Fibroblast of lung (primary cell): ENCODE results near the gene PLSCR4. TPM values are rescaled to one million over a fixed set of nuclear protein-coding genes. Genes with fewer than 3 reads are reported as not detected.

ENCODE experiments used
- DNase-seq, 2 donors: peaks; one replicate each; pipeline versions ENCODE4 v3.0.0 to v3.0.0-alpha.2; 2010; ENCODE audit warnings: low read depth in 2 of 2
- H2AFZ ChIP-seq: 2 replicates; pipeline ENCODE4 v1.5.1; 2012; ENCODE audit warnings: low read length, control low read depth, inconsistent platforms
- H3K27ac ChIP-seq: 2 replicates; pipeline ENCODE4 v1.5.1; 2011; ENCODE audit warnings: low read length, control low read depth; ENCODE audit not compliant: insufficient read depth
- H3K27me3 ChIP-seq: 2 replicates; pipeline ENCODE4 v1.5.1; 2011; ENCODE audit warnings: mild to moderate bottlenecking, low read length; ENCODE audit not compliant: control insufficient read depth, insufficient read depth
- H3K36me3 ChIP-seq: 2 replicates; pipeline ENCODE4 v1.5.1; 2011; ENCODE audit warnings: low read length; ENCODE audit not compliant: control insufficient read depth, insufficient read depth
- H3K4me1 ChIP-seq: 2 replicates; pipeline ENCODE4 v1.5.1; 2011; ENCODE audit warnings: low read length; ENCODE audit not compliant: control insufficient read depth, insufficient read depth; ENCODE audit errors: extremely low read depth
- H3K4me2 ChIP-seq: 2 replicates; pipeline ENCODE4 v1.5.1; 2011; ENCODE audit warnings: low read length, control low read depth; ENCODE audit not compliant: insufficient read depth; ENCODE audit errors: extremely low read depth
- H3K4me3 ChIP-seq, 4 experiments: fragments of 200-600 bp in 1 of 4; sonication (generic) in 1 of 4; replicated peaks in 1 of 4; 2 replicates each; pipeline ENCODE4 v1.5.1; 2011 to 2016; ENCODE audit warnings: low read length in 4 of 4, low read depth in 3 of 4, mild to moderate bottlenecking in 3 of 4, control low read depth in 2 of 4, inconsistent platforms in 1 of 4, mixed read lengths in 1 of 4; ENCODE audit not compliant: insufficient read depth in 1 of 4; ENCODE audit errors: control extremely low read depth in 1 of 4
- H3K79me2 ChIP-seq: 2 replicates; pipeline ENCODE4 v1.5.1; 2012; ENCODE audit warnings: mild to moderate bottlenecking, low read length, inconsistent platforms; ENCODE audit not compliant: control insufficient read depth, insufficient read depth
- H3K9ac ChIP-seq: 2 replicates; pipeline ENCODE4 v1.5.1; 2011; ENCODE audit warnings: mild to moderate bottlenecking, low read length, control low read depth; ENCODE audit not compliant: insufficient read depth
- H3K9me3 ChIP-seq: 2 replicates; pipeline ENCODE4 v1.5.1; 2012; ENCODE audit warnings: low read depth, low read length; ENCODE audit not compliant: control insufficient read depth, insufficient read depth
- H4K20me1 ChIP-seq: 2 replicates; pipeline ENCODE4 v1.5.1; 2011; ENCODE audit warnings: low read length; ENCODE audit not compliant: control insufficient read depth, insufficient read depth; ENCODE audit errors: extremely low read depth
- EZH2 ChIP-seq: IDR thresholded peaks from 2 replicates; pipeline ENCODE4 v1.5.1; 2012; ENCODE audit warnings: low read length, control low read depth, mild to moderate bottlenecking; ENCODE audit errors: missing control alignments
- polyA plus RNA-seq, 2 donors: library from polyadenylated mRNA; depleted of rRNA in 1 of 2; stranded (reverse) in 1 of 2; unstranded in 1 of 2; fragments of >200 nt; gene quantifications; 2 replicates each; pipeline ENCODE4 v1.2.1, GENCODE V29; 2011 to 2012; ENCODE audit warnings: missing spikeins in 1 of 2
- total RNA-seq: library from RNA; depleted of rRNA; stranded (reverse); fragments of >200 nt; gene quantifications from 2 replicates; pipeline ENCODE4 v1.2.1, GENCODE V29; 2014
- TF ChIP-seq, protein P1 (sequence below), 2 donors: IDR thresholded peaks in 1 of 2; conservative IDR thresholded peaks in 1 of 2; 1 replicate in 1 of 2; 2 replicates in 1 of 2; pipeline ENCODE4 v1.5.1; 2011 to 2012; ENCODE audit warnings: low read length in 2 of 2, control low read depth in 1 of 2, inconsistent platforms in 1 of 2, low read depth in 1 of 2, mild to moderate bottlenecking in 1 of 2

The PLSCR4 gene
- total and polyA plus RNA-seq, 2 donors (not counting 1 experiment from before 2014, with no cell fraction given), result 36.7 to 57.6 TPM

DNA sequence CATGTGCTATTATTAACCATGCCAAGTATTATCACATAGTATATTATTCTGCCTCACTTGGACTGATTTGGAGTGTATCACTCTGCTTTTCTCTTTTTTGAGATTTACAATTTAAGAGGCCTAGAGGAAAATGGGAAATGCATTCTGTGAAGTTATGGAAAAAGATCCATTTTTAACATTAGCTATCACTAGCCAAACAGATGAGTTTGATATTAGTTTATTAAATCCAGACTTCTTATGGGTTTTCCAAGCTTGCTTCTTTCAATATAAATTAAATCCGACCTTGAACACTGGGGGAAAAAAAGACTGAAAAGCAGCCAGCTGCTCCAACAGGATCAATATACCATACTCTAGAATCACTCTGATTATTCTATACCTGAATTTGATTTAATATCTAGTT is 59.9 kb downstream of the PLSCR4 start:
- TF ChIP-seq, protein P1, sequence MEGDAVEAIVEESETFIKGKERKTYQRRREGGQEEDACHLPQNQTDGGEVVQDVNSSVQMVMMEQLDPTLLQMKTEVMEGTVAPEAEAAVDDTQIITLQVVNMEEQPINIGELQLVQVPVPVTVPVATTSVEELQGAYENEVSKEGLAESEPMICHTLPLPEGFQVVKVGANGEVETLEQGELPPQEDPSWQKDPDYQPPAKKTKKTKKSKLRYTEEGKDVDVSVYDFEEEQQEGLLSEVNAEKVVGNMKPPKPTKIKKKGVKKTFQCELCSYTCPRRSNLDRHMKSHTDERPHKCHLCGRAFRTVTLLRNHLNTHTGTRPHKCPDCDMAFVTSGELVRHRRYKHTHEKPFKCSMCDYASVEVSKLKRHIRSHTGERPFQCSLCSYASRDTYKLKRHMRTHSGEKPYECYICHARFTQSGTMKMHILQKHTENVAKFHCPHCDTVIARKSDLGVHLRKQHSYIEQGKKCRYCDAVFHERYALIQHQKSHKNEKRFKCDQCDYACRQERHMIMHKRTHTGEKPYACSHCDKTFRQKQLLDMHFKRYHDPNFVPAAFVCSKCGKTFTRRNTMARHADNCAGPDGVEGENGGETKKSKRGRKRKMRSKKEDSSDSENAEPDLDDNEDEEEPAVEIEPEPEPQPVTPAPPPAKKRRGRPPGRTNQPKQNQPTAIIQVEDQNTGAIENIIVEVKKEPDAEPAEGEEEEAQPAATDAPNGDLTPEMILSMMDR (conservative IDR thresholded peaks at IDR 0.05 in 1 of 2, IDR thresholded peaks at IDR 0.05 in 1 of 2; ENCODE audit: low read depth in 1 of 2, low read length in 2 of 2), result no peak
- TF ChIP-seq EZH2, result no peak
- Histone ChIP-seq H3K9me3 (no peaks in the 10 kb centered on the region), H3K27ac (no peak overlapping the region), H3K36me3 (no peaks in the 10 kb centered on the region), H3K79me2 (no peaks in the 10 kb centered on the region), H4K20me1 (no peaks in the 10 kb centered on the region), H3K4me3 (no peak overlapping the region), H3K4me1 (no peaks in the 10 kb centered on the region), H3K9ac (no peak overlapping the region), H2AFZ (no peak overlapping the region), H3K27me3 (no peaks in the 10 kb centered on the region), H3K4me2 (no peak overlapping the region)
- no peak for DNase-seq

DNA sequence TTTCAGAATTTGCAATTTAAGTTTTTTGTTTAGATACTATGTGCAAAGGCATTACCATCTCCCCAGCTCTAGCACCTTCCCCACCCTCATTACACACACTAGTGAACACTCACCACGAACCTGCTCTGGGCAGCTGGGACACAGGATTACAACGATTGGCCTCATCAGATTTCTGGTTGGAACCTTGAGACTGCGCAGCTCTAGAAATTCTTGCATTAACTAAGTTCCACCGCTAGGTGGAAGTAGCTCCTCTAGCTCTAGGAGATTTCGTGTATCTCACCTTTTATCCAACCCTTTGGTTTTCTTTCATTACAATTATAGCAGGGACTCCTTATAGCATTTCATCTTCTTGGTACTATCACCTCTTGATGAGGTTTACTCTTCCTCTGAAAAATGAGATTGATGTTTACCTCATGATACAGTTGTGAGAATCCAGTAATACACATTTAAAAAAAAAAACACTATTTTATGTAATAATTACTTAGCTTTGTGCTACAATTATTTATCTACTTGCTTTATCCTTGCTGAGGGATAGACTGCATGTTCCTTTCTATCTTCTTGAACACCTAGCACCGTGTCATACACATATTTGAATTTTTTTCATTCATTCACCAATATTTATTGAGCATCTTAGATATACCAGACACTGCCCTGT is 61.3 kb downstream of the PLSCR4 start:
- Histone ChIP-seq H3K79me2 (no peaks in the 10 kb centered on the region), H4K20me1 (no peaks in the 10 kb centered on the region), H2AFZ (no peak overlapping the region), H3K9me3 (no peaks in the 10 kb centered on the region), H3K4me2 (no peak overlapping the region), H3K27me3 (no peaks in the 10 kb centered on the region), H3K4me1 (no peaks in the 10 kb centered on the region), H3K9ac (no peak overlapping the region), H3K36me3 (no peaks in the 10 kb centered on the region), H3K4me3 (peak overlapping the region in 1 of 4 experiments; percentile 16), H3K27ac (no peak overlapping the region)
- TF ChIP-seq, protein P1 (conservative IDR thresholded peaks at IDR 0.05 in 1 of 2, IDR thresholded peaks at IDR 0.05 in 1 of 2; ENCODE audit: low read depth in 1 of 2, low read length in 2 of 2), result peak; percentile 77 to 79
- no peak for TF ChIP-seq EZH2
- peak; percentile 47 to 77 for DNase-seq

DNA sequence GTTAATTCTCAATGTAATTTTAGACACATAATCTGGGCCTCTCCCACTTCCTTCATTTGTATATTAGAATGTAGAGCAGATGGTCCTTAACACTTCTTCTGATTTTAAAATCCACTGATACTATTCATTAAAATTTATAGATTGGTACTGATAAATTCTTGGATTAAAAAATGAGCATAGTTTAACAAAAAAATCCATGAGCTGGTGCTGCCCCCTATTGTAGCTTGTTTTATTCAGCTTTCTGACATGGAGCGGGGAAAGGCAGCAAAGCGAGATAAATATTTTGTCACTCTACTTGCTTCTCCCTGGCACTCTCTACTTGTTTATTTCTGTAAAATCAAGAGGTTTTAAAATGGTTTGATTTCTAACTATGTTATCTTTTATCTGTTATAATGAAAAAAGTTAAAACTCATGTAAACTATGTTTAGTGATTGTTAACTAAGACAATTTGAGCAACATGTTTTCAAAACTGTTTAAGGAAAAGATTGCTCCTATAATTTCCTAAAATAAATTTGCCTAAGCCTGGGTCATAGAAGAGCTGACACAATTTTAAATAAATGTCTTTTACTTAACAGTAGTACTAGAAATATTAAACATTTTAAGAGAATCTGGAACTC is 63.5 kb downstream of the PLSCR4 start:
- DNase-seq, result peak; percentile 32 to 64
- H2AFZ ChIP-seq, result no peak overlapping the region

More for the DNA sequence above, 63.5 kb downstream of the PLSCR4 start:
- H3K36me3 ChIP-seq, result no peaks in the 10 kb centered on the region
- H3K4me2 ChIP-seq, result no peak overlapping the region
- no peaks in the 10 kb centered on the region for H3K79me2 ChIP-seq
- no peaks in the 10 kb centered on the region for H3K9me3 ChIP-seq
- no peaks in the 10 kb centered on the region for H3K4me1 ChIP-seq
- TF ChIP-seq, protein P1 (conservative IDR thresholded peaks at IDR 0.05 in 1 of 2, IDR thresholded peaks at IDR 0.05 in 1 of 2; ENCODE audit: low read depth in 1 of 2, low read length in 2 of 2), result peak; percentile 55 to 61
- TF ChIP-seq EZH2, result no peak
- H3K9ac ChIP-seq, result no peak overlapping the region
- no peak overlapping the region for H3K4me3 ChIP-seq
- no peak overlapping the region for H3K27ac ChIP-seq
- no peaks in the 10 kb centered on the region for H4K20me1 ChIP-seq
- no peaks in the 10 kb centered on the region for H3K27me3 ChIP-seq
